ENCODE measurements around the gene FOXA3.

FOXA3 gene

DNA sequence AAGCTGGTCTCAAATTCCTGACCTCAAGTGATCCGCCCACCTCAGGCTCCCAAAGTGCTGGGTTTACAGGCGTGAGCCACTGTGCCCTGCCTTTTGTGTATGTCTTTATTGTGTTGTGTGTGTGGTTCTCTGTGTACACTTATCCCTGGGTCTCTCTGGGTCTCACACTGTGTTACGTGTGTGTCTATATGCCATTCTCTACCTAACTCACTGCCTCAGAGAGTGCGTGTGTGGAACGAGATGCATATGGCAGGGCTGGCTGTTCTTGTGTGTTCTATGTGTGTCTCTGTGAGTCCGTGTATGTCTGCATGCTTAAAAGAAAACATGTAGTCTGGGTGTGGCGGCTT is 10.5 kb downstream of the FOXA3 start:
- no peak for DNase-seq (ENCODE audit: low read depth)

DNA sequence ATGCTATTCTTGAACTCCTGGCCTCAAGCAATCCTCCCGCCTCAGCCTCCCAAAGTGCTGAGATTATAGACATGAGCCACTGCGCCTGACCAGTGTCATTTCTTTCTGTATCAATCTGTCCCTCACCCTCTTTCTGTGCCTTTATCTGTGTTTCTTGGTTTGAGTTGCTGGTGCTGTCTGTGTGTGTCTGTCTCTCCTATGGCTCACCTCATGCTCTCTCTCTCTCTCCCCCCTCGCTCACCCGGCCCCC is 12.0 kb downstream of the FOXA3 start:
- DNase-seq (ENCODE audit: low read depth), result no peak

DNA sequence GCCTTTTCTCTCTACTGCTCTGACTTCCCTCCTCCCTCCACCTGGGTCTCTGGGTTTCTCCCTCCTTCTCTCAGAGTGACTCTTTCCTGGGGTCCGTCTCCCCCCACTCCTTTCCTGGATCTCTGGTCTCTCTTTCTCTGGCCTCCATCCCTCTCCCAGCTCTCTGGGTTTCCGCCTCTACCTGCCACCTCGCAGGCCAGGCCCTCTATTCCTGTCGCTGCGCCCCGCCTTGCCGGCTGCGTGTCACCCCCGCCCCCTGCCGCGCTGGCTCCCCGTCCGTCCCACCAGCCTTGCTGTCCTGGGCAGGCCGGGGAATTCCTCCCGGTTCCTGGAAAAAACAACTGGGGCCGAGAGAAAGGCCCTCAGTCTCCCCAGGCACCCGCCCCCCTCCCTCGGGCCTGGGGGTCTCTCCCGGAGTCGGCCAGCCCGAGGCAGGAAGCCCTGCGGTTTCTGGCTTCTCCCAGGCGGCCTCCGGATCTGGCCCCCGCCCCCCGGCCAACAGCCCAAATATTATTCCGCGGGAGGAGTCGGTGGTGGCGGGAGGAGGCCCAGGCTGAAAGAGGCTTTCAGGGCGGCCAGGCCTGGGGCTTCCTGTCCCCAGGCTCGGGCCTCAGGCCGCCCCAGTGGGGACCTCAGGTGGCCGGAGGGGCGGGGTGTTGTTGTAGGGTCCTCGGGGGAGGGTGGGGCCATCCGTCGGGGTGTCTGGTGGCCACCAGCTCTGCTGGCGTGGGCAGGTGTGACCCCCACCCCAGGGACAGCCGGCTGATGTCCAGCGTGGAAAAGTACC is 12.5 kb downstream of the FOXA3 start:
- DNase-seq (ENCODE audit: low read depth), result no peak

DNA sequence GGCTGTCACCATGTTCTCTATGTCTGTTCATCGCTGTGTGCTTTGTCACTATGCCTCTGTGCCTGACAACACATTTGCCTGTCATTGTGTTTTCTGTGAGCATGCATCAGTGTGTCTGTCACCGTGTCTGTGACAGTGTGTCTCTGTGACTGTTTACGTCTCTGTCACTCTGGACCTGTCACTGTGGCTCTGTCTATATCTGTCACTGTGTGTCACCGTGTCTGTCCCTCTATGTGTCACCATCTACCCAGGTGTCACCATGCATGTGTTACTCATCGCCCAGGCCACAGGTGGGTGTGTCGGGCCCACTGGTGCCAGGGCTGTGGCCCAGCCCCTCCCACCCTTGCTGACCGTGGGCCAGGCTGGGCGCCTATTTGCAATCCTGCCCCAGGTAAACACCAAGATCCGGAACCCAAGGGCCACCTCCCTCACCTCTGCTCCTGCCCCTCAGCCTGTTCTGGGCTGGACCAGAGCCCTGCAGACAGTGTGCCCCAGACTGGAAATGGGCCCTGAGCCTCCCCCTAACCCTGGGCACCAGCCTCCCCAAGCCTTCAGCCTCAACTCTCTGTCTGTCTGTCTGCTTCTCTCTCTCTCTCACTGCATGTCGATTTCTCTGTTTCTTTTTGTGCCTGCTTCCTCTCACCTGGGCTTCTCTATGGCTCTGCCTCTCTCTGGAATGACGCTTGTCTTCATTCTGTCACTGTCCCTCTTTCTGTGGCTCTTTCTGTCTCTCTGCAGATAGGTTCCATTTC is 14.1 kb downstream of the FOXA3 start:
- DNase-seq (ENCODE audit: low read depth), result no peak

DNA sequence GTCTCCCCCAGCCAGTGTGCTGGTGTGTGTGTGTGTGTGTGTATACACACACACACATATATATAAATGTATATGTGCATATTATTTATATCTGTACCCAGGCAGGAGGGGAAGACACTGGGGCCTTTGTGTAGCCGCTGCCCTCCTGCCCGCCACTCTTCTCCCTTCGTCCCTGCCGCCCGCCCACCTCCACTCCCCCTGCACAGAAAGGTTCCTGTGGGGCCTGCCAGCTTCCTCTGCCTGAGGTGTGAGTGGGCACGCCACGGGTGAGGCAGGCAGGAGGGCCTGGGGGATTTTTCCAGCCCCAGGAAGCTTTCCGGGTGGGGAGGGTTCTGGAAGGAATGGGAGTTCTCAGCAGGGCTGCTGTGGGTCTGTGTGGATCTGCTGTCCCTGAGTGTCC is 14.9 kb downstream of the FOXA3 start:
- DNase-seq (ENCODE audit: low read depth), result no peak

DNA sequence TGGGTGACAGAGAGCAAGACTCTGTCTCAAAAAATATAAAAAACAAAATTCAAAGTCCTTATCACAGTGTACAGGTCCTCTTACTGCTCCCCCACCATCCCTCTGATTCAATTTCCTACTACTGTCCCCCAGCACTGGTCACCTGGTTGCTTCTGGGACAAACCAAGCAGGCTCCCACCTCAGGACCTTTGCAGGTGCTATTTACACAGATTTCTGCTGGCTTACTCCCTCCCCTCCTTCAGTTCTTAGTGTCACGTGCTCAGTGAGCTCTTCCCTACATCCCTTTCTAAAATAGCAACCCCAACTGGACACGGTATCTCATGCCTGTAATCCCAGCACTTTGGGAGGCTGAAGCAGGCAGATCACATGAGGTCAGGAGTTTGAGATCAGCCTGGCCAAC is 15.8 kb downstream of the FOXA3 start:
- no peak for DNase-seq (ENCODE audit: low read depth)

DNA sequence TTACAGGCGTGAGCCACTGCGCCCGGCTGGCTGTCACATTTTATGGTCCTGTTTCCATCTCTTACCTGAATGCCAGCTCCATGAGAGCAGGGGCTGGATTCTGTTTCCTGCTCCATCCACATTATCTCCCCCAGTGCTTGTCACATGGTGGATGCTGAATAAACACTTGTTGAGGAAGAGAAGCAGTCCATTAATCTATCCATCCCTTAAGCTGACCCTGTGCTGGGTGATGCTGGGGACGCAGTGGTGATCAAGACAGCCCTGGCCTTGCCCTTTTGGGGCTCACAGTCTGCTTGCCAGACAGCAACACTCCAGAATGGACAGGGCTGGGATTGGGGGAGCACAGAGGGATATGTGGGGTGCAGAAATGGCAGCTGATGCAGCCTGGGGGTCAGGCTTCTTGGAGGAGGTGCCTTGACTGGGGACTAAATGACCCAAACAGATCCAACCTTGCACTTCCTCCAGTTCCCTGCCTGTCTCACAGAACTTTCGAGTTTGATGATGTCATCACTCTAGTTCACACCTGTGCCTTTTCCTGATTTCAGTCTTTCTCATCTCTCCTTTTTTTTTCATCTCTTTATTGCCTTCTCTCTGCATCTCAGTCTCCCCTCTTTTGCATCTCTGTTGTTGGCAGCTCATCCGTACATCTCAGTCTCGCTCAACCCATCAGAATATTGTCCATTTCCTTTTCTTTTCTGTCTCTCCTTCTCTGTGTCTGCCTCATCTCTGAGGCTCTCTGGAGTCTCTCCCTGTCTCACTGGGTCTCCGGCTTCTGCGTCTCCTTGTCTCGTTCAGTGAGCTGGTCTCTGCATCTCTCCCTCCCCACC is 17.2 kb downstream of the FOXA3 start:
- no peak for DNase-seq (ENCODE audit: low read depth)

DNA sequence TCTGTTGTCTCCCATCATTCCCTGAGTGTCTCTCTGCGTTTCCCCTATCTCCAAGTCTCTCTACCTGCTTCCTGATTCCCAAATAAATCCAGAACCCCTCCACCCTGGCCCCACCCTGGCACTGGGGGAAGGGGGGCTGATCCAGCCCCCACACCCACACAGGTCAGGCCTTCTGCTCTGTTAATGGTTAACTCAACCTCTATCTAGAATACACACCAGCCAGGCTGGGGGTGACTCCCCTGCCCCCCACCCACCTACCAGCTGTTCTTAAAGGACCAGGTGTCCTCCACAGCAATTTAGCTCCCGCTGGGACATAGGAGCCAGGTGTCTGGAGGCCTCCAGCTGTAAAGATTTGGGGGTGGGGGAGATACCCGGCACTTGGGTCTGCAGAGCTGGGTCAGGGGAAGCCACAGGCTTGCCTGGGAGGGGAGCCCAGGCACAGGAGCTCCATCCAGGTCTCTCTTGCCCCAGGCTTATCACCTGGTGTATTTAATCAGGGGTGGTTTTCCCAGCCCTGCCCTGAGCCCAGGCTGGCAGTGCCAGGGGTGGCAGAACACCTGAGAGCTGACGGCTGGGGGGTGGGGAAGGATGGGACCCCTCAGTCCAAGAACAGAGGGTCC is 17.9 kb downstream of the FOXA3 start:
- DNase-seq (ENCODE audit: low read depth), result no peak

DNA sequence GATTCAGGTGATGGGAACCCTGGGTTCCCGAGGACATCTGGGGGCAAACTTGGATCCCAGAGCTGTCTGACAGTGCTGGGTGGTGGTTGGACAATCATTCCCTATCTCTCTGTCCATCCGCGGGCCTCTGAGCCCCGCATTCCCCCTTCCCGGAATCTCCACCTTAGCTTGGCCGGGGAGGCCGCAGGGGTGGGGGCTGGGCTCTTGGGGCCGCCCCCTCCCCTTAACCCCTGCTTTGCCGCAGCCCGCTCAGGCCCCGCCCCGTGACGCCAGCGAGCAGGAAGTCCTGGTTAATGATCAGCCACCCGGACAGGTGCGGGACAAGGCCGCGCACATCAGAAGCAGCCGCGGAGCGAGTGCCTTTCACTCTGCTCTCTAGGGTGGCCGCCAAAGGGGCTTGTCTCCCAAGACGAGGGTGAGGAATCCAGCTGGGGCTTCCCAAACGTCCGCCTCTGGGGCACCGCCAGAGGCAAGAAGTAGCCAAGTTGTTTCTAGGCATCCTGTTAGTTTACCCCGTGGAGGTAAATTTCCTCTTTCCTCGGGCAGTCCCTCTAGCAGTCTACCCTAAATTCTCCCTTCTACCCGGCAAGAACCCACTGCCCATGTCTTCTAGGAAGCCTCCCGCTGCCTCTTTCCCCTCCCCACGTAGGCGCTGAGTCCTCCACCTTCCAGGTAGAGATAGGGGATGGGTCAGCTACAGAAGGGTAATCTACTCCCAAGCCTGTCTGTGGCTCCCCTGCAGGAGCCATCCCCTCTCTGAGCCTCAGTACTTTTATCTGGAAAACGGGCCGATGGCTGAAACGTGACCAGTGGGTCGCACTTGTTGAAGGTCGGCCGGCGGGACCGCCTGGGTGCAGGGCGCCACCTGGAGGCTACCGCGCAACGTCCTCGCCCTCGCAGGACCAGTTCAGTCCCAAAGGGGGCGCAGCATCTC is 18.8 kb downstream of the FOXA3 start:
- peak; percentile 77 for DNase-seq (ENCODE audit: low read depth)

DNA sequence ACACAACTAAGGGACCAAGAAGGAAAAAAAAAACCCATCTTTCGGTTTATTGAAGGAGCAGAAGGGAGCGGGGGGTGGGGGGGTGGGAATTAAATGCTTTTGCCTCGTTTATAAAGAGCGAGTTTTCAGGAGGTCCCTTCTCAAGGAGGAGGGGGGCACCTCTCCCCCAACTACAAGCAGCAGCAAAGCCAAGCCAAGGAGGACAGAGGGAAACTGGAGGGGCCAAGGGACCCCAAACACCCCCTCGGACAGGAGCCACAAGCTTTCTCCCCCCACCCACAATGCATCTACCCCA is 19.4 kb downstream of the FOXA3 start:
- no peak for DNase-seq (ENCODE audit: low read depth)

DNA sequence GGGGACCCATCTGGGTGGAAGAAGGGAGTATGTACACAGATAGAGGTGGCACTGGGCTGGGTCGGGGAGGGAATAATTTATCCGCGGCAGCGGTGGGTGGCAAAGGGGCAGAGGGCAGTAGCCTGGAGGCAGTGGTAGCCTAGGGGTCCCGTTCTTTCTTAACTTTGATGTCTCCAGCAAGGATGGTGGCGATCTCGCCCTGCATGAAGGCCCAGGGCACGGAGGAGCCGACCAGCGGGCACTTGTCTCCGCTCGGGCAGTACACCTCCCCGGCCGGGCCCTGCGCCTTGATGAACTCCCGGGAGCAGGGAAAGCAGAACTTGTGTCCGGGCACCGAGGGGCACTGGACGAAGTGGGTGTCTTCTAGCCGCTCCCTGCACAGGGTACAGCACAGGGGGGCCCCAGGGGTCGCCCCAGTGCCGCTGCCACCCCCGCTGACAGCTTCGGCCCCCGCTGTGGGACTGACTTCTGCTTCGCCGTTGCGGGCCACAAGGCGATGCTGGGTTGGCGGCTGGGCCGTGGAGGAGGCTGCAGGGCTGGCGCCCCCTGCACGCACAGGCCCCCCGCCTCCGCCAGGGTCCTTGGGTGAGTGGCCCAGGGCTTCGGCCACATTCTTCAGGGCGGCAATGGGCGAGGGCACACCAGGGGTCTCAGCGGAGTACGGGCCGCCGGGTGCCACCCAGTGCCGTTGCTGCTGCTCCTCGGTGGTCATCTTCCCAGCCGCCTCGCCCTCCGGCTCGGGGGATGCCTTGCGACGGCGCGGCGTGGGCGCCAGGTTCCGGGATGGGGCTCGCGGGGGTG is 20.0 kb downstream of the FOXA3 start:
- no peak for DNase-seq (ENCODE audit: low read depth)

DNA sequence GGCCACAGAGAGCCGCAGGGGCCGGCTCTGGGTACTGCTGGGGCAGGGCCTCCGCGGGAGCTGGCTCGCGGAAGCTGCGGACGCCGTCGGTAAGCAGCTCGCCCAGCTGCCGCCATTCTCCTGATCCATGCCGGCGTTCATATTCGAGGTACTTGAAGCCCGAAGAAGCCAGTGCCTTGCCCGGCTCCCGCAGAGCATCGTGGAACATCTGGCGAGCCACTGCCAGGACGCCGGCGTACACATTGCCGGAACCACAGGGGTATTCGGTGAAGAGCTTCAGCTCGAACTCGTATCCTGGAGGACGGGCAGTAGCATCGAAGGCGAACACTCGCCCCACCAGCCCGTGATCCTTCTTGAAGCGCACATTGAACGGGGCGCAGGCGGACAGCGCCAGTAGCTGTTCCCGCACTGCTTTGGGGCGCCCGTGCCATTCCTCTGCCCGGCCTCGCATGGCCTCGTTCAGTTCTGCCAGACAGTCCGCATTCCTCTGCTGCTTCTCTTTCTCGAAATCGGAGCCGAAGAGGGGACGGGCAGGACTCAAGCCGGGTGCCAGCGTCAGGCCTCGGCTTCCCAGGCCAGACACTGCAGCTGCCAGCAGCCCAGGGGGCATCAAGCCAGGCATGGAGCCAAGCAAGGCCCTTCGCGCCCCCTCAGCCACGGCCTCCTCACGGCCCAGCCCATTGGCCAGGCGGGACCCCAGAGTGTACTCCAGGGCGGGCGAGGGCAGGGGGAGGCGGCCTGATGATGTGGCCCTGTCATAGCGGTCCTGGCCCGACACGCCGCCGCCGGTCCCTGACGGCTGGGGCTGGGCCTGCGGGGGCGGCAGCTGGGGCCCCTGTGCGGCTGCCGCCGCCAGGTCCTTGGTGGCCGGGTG is 20.8 kb downstream of the FOXA3 start:
- no peak for DNase-seq (ENCODE audit: low read depth)

DNA sequence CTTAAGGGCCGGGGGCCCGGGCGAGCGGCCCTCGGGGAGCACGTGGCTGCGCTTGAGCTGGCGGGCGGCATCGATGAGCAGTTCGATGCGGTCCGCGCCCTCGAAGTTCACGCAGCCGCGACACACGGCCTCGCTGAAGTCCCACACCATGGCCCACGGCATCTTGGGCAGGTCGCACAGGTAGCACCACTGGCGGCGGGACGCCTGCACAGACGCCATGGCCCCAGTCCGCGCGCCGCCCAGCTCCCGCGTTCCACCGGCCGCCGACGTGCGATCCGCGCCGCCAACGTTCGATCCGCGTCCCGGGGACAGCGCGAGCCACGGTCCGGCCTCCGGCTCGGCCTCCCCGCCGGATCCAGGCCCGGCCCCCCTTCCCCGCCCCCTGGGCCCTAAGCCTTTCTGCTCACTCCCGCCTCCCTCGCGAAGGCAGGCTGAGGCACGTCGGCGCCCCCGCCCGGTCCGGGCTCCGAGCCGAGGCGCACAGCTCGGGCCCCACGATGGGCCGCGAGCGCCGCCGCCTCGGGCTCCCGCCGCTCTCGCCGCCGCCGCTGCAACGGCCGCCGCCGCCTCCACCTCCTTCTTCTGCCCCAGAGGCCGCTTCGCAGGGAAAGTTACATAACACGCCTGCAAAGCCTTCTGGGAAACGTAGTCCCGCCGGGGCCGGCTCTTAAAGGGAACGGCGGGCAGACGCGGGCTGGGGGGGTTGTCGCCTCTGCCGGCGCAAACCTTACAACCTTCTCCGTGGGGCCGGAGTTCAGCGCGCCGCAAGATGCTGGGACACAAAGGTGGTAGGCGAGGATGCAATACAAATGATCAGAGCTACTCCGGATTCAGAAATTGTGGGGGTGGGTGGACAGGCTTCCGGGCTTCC is 21.7 kb downstream of the FOXA3 start, which contains the start of gene IRF2BP1:
TSS of gene IRF2BP1 (minus strand) at position 586 of the 871 bp plus-strand sequence. CDS start at position 219, 367 bp downstream.
- peak; percentile 81 for DNase-seq (ENCODE audit: low read depth)

DNA sequence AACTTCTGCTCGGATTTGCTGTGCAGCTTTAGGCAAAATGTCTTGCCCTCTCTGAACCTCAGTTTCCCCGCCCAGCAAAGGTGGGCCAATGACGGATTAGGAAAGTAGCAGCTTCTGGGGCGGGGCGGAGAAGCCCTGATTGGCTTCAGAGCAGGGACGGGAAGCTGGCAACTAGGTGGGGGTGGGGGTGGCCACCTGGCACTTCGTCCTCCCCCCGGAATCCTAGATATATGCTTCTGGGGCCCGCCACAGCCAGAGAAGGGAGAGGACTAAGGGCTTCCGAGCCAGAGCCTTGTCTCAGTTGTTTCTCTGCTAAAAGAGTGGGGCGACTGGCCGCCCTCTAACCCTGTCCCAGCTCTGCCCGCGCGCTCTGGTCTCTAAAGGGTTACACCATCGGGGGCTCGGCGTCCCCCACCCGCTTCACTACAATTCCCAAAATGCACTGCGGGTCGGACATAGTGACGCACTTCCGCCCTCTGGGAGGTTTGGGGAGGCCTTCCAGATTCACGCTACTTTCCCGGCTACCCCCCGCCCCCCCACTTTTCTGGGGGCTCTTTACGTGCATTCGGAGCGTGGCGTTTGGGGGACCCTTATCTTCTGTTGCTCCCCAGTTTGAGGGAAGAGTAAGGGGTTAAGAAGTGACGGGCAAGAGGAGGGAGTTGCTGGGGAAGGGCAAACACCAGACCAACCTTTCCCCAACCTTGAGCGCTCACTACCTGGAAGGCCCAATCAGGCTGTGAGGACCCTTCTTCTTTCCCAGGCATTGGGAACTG is 22.5 kb downstream of the FOXA3 start:
- DNase-seq (ENCODE audit: low read depth), result peak; percentile 78

DNA sequence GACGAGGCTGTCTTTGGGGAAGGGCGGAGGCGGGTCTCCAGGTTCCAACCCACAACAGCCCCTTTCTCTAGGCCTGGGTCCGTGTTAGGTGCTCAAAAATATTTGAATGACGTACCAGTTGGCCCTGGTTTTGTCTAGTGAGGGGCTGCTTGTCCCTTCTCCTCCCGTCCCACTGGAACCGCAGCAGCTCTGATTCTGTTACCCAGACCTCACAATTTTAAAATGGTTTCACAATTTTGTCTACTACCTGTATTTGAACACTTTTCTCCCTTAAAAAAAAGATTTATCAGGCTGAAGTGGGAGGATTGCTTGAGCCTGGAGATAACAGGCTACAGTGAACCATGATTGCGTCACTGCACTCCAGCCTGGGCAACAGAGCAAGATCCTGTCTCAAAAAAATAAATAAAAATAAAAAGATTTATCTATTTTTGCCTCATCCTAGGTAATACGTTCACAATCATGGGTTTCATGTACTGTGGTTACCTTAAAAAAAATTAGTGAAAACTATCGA is 23.1 kb downstream of the FOXA3 start:
- DNase-seq (ENCODE audit: low read depth), result no peak

DNA sequence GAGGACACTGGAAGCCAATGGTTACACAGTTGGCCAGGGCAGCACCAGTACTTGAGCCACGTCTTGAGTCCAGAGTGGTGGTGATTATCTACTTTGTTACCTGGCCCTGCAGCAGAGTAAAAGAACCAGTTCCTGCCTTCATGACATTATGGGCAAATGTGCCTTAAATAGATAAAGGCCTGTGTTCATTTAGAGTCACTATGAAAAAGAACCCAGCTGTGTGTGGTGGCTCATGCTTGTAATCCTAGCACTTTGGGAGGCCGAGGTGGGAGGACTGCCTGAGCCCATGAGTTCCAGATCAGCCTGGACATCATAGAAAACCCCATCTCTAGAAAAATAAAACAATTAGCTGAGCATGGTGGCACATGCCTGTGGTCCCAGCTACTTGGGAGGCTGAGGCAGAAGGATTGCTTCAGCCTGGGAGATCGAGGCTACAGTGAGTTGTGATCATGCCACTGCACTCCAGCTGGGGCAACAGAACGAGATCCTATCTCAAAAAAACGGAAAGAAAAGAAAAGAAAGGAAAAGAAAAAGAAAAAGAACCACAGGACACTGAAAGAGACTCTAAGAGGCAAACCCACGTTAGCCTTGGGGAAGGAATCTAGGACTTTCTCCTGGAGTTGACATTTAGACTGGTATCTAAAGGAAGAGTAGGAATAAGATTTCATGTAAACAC is 25.2 kb downstream of the FOXA3 start:
- no peak for DNase-seq (ENCODE audit: low read depth)

DNA sequence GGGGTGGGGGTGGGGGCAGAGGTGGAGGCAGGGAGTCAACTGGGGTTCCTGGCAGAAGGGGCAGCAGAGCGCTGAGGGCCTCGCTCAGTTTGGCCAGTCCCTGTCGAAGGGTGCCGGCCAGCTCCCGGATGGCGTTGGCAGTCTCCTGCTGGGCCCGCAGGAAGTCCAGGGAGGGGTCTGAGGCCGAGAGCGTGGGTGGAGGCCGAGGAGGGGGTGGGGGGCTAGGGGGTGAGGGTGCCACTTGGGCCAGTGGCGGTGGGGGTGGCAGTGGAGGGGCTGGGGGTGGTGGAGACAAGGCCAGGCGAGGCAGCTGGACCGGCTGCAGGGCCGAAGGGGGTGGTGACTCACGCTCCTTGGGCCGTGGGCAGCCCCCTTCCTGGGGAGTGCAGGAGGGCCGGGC is 26.8 kb downstream of the FOXA3 start:
- DNase-seq (ENCODE audit: low read depth), result no peak

Data from activated T-helper 9 cell treated with anti-CD3 and anti-CD28 coated beads, Interleukin-2, amount 50 U/mL, for 16 hours (primary cell).